22Rv1 (cell line): Measurements from ENCODE around the gene DROSHA.
"Not testable (repeated sequence)": the region's sequence is repeated elsewhere in the genome, so short reads cannot be mapped to it uniquely, and the experiment has no call there.

Source experiments
- H3K27ac ChIP-seq: fragments of 450-650 bp; 2 replicates; pipeline ENCODE4 v1.5.1; 2017
- CTCF ChIP-seq: fragments of 450-650 bp; IDR thresholded peaks from 2 replicates; pipeline ENCODE4 v1.5.1; 2017; ENCODE audit warnings: mild to moderate bottlenecking
- ZFX ChIP-seq: fragments of 450-650 bp; IDR thresholded peaks from 2 replicates; pipeline ENCODE4 v1.6.1; 2017; ENCODE audit warnings: antibody characterized with exemption, borderline replicate concordance

Gene DROSHA

GRCh38 chr5:31408814-31409213 is 123.1 kb downstream of the DROSHA start:
- H3K27ac ChIP-seq: no peak overlapping the region
- no peak for TF ChIP-seq CTCF
- no peak for TF ChIP-seq ZFX

GRCh38 chr5:31407921-31408693 is 123.8 kb downstream of the DROSHA start:
- H3K27ac ChIP-seq: no peak overlapping the region
- TF ChIP-seq CTCF (no peak), ZFX (no peak)

GRCh38 chr5:31404325-31404724 is 127.6 kb downstream of the DROSHA start:
- H3K27ac ChIP-seq: no peak overlapping the region
- TF ChIP-seq ZFX (no peak), CTCF (no peak)

GRCh38 chr5:31401691-31402090 is 130.2 kb downstream of the DROSHA start:
- TF ChIP-seq CTCF (no peak), ZFX (no peak)
- no peak overlapping the region for H3K27ac ChIP-seq

GRCh38 chr5:31397926-31398557 is 133.9 kb downstream of the DROSHA start:
- TF ChIP-seq ZFX (no peak), CTCF (no peak)
- no peak overlapping the region for H3K27ac ChIP-seq

- TF ChIP-seq CTCF (no peak), ZFX (no peak)
- no peak overlapping the region for H3K27ac ChIP-seq
Observed at GRCh38 chr5:31396611-31397295, 135.1 kb downstream of the DROSHA start.

GRCh38 chr5:31395450-31396045 is 136.3 kb downstream of the DROSHA start:
- not testable (repeated sequence) for H3K27ac ChIP-seq
